Measurements from ENCODE around the gene ZFAND2A. TPM values are rescaled to one million over a fixed set of nuclear protein-coding genes. Genes with fewer than 3 reads are reported as not detected.

The ZFAND2A gene
- total and polyA plus RNA-seq, 2 of the 8 experiments (the other 6 are each of a cell fraction or from before 2014, with no cell fraction given) = 16.6 to 20.3 TPM

- no peak overlapping the region for H3K27ac ChIP-seq (ENCODE audit: low read depth, low read length)
- no peaks in the 10 kb centered on the region for H3K9me3 ChIP-seq (ENCODE audit: insufficient read depth in 2 of 2, low read depth in 1 of 2, low read length in 1 of 2)
- H2BK5ac ChIP-seq (ENCODE audit: low read depth, low read length) = no peak overlapping the region
- H3K23ac ChIP-seq (ENCODE audit: insufficient read length) = no peak overlapping the region
- no peaks in the 10 kb centered on the region for H3K27me3 ChIP-seq (replicated peaks in 1 of 4; ENCODE audit: control insufficient read depth in 3 of 4, extremely low read depth in 1 of 4, insufficient read depth in 3 of 4, low read length in 3 of 4)
- no peak overlapping the region for H4K91ac ChIP-seq (replicated peaks; ENCODE audit: insufficient read length, low read length)
- no peak overlapping the region for H3K4me2 ChIP-seq (ENCODE audit: insufficient read depth in 1 of 2, low read depth in 2 of 2, low read length in 2 of 2)
- POLR2A ChIA-PET (ENCODE audit: partially characterized antibody) = interaction anchor here (2.7 kb wide), 1 partner anchor 13 kb away, joined by 15 read pairs; a partner anchor contains a TSS
- peaks cover 7 to 13% of the 10 kb centered on the region in 2 experiments for H4K20me1 ChIP-seq (replicated peaks in 1 of 2; ENCODE audit: control insufficient read depth in 1 of 2, insufficient read depth in 2 of 2, low read length in 2 of 2)
- CTCF ChIA-PET (ENCODE audit: partially characterized antibody) = interaction anchor here (0.8 to 2.5 kb wide), 11 partner anchors 11 to 132 kb away, joined by 3 to 11 read pairs (median 3); no protein-coding TSS in a partner anchor
- H3K18ac ChIP-seq (ENCODE audit: extremely low read depth, low read length) = no peak overlapping the region
- no peak for DNase-seq (ENCODE audit: low read depth in 1 of 2, low spot score in 2 of 2)
- no peak for FAIRE-seq
- WGBS, 2 experiments (ENCODE audit: extremely low coverage in 1 of 2, insufficient coverage in 1 of 2, insufficient read length in 1 of 2, insufficient replicate concordance in 2 of 2, low coverage in 1 of 2, low lambda C conversion rate in 2 of 2, missing lambda C conversion rate in 1 of 2) = 93% methylated on average over 16 of the region's 16 CpGs; no CpG with 5 or more reads in 1 of the 2 experiments
- H4K8ac ChIP-seq (ENCODE audit: extremely low read depth, insufficient read depth, low read length) = no peak overlapping the region
- H3K4me1 ChIP-seq (replicated peaks in 1 of 4; ENCODE audit: control insufficient read depth in 3 of 4, insufficient read depth in 4 of 4, low read length in 3 of 4) = peaks cover 0 to 14% (median 8%) of the 10 kb centered on the region in 4 experiments; a peak in 6 of 7 replicates
- H2AK5ac ChIP-seq (ENCODE audit: low read depth, low read length) = no peak overlapping the region
- no peaks in the 10 kb centered on the region for H3K23me2 ChIP-seq (ENCODE audit: low read depth, low read length)
- H3K14ac ChIP-seq (ENCODE audit: insufficient read length) = no peak overlapping the region
- no peak overlapping the region for H3K56ac ChIP-seq (replicated peaks; ENCODE audit: insufficient read length, low read depth, low read length)
- peaks cover 0 to 14% (median 5%) of the 10 kb centered on the region in 4 experiments; a peak in 3 of 8 replicates for H3K36me3 ChIP-seq (ENCODE audit: control insufficient read depth in 2 of 4, insufficient read depth in 4 of 4, low read length in 3 of 4)
- H3K79me1 ChIP-seq (ENCODE audit: low read depth, low read length) = peaks cover 5% of the 10 kb centered on the region; the same call in 1 of the 2 replicates
- H3K9ac ChIP-seq (replicated peaks in 1 of 4; ENCODE audit: extremely low read depth in 1 of 4, low read depth in 3 of 4, low read length in 3 of 4) = no peak overlapping the region
- no peak overlapping the region for H3K4me3 ChIP-seq (ENCODE audit: extremely low read depth in 1 of 4, insufficient read depth in 2 of 4, low read depth in 3 of 4, low read length in 4 of 4)
- no peak overlapping the region for H2BK120ac ChIP-seq (replicated peaks; ENCODE audit: low read depth, low read length)
- H2BK12ac ChIP-seq (ENCODE audit: low read depth, low read length) = no peak overlapping the region
- no peak overlapping the region for H3K4ac ChIP-seq (replicated peaks; ENCODE audit: insufficient read length, low read depth, low read length)
- H4K5ac ChIP-seq (ENCODE audit: insufficient read length, low read depth, low read length) = no peak overlapping the region
- no peak overlapping the region for H2BK20ac ChIP-seq (ENCODE audit: low read length)
- TF ChIP-seq BRCA1 (IDR thresholded peaks at IDR 0.05; ENCODE audit: low read depth, low read length) = no peak
- no peak for TF ChIP-seq ASH2L (IDR thresholded peaks at IDR 0.05; ENCODE audit: low read length)
- TF ChIP-seq CBX8 (IDR thresholded peaks at IDR 0.05; ENCODE audit: borderline replicate concordance, low read depth, low read length) = no peak
- no peak for TF ChIP-seq E2F6 (IDR thresholded peaks at IDR 0.05)
- H3K79me2 ChIP-seq (ENCODE audit: control insufficient read depth in 1 of 2, insufficient read depth in 2 of 2, low read length in 2 of 2) = peaks cover under 1 to 35% of the 10 kb centered on the region in 2 experiments; a peak in 3 of 4 replicates
- H2BK15ac ChIP-seq (ENCODE audit: low read length) = no peak overlapping the region
- H2AFZ ChIP-seq (ENCODE audit: low read length) = no peak overlapping the region
Observed at GRCh38 chr7:1125603-1125969, 34.4 kb downstream of the ZFAND2A start.
